HEK293T (cell line): Measurements from ENCODE around the gene RNF20.

Experiments
- CTBP1 ChIP-seq: fragments of 450-650 bp; IDR thresholded peaks from 2 replicates; pipeline ENCODE4 v1.6.1; 2016; ENCODE audit warnings: borderline replicate concordance
- HDGF ChIP-seq: fragments of 450-650 bp; IDR thresholded peaks from 2 replicates; pipeline ENCODE4 v1.6.1; 2017; ENCODE audit warnings: antibody characterized with exemption, borderline replicate concordance
- NFRKB ChIP-seq: fragments of 450-650 bp; IDR thresholded peaks from 2 replicates; pipeline ENCODE4 v1.6.1; 2016; ENCODE audit warnings: mild to moderate bottlenecking, moderate library complexity
- SP1 ChIP-seq: fragments of 450-650 bp; IDR thresholded peaks from 2 replicates; pipeline ENCODE4 v1.6.1; 2017

DNA sequence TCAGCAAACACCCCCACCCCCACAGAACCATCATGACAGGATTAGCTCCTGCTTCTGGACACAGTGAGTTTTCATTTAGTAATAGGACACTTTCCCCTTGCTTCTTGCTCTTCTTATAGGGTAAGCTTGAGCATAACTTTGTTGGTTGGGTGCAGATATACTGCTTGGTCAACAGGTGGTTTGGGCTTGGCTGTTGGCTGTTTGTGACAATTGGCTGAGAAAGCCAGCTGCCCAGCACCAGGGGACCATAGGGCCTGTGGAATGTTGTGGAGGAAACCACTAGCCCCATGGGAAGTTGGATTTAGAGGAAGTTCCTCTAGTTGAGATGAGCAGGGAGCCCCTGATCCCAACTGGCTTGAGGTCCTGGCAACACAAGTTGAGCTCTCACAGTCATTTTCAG is 30.6 kb downstream of the RNF20 start:
- TF ChIP-seq NFRKB: no peak
- TF ChIP-seq CTBP1: no peak
- no peak for TF ChIP-seq SP1
- TF ChIP-seq HDGF: no peak
